Lung (tissue), 12 donors: ENCODE measurements around the gene PRKN. TPM values are rescaled to one million over a fixed set of nuclear protein-coding genes. Genes with fewer than 3 reads are reported as not detected.
A peak's percentile ranks its signal among the peaks of the same experiment; 100 is the strongest.

Experiments
- ATAC-seq: fragments of 200-7000 bp; cut with Tn5 transposase; one replicate; pipeline ENCODE4 v1.9.1; 2020; ENCODE audit warnings: moderate number of reproducible peaks; ENCODE audit not compliant: insufficient read depth, low FRiP score
- DNase-seq, 3 donors: peaks; one replicate each; pipeline ENCODE4 v3.0.0-alpha.2; 2013 to 2017
- H3K27ac ChIP-seq, 2 donors: one replicate each; pipeline ENCODE4 v1.5.1; 2013; ENCODE audit warnings: mild to moderate bottlenecking in 2 of 2, moderate library complexity in 2 of 2, control low read depth in 1 of 2, inconsistent platforms in 1 of 2, low read depth in 1 of 2, low read length in 1 of 2
- H3K27me3 ChIP-seq, 3 donors: one replicate each; pipeline ENCODE4 v1.5.1; 2013; ENCODE audit warnings: low read length in 2 of 3; ENCODE audit not compliant: control insufficient read depth in 3 of 3, insufficient read depth in 3 of 3
- H3K36me3 ChIP-seq, 4 donors: one replicate each; pipeline ENCODE4 v1.5.1; 2013; ENCODE audit warnings: low read length in 4 of 4, mild to moderate bottlenecking in 1 of 4, moderate library complexity in 1 of 4; ENCODE audit not compliant: control insufficient read depth in 4 of 4, insufficient read depth in 4 of 4
- H3K4me1 ChIP-seq, 5 donors: one replicate each; pipeline ENCODE4 v1.5.1; 2013; ENCODE audit warnings: low read length in 5 of 5, mild to moderate bottlenecking in 2 of 5, moderate library complexity in 1 of 5; ENCODE audit not compliant: control insufficient read depth in 5 of 5, insufficient read depth in 5 of 5
- H3K4me3 ChIP-seq: one replicate; pipeline ENCODE4 v1.5.1; 2013; ENCODE audit warnings: mild to moderate bottlenecking, control low read depth, moderate library complexity
- H3K9ac ChIP-seq, 2 donors: one replicate each; pipeline ENCODE4 v1.5.1; 2013; ENCODE audit warnings: low read length in 2 of 2, control low read depth in 1 of 2; ENCODE audit not compliant: insufficient read depth in 1 of 2
- H3K9me3 ChIP-seq, 4 donors: one replicate each; pipeline ENCODE4 v1.5.1; 2013; ENCODE audit warnings: low read length in 3 of 4, mild to moderate bottlenecking in 1 of 4, moderate library complexity in 1 of 4; ENCODE audit not compliant: control insufficient read depth in 4 of 4, insufficient read depth in 3 of 4
- CTCF ChIP-seq: IDR thresholded peaks from 2 replicates; pipeline ENCODE4 v1.5.1; 2012; ENCODE audit warnings: mild to moderate bottlenecking; ENCODE audit errors: control extremely low read depth, extremely low read depth
- WGBS, 2 donors: extraction: QIAGEN DNeasy Blood & Tissue Kit; methylation state at CpG; one replicate each; pipeline ENCODE4 v1.1.7; 2013; 5-methylcytosine and 5-hydroxymethylcytosine counted together
- polyA plus RNA-seq, 2 donors: library from polyadenylated mRNA; stranded (reverse); fragments of 200-250 nt; gene quantifications; one replicate each; pipeline ENCODE4 v1.2.1, GENCODE V29; 2013
- total RNA-seq, 2 donors: library from RNA; depleted of rRNA in 1 of 2; stranded (reverse); fragments of >200 nt in 1 of 2; gene quantifications; one replicate each; pipeline ENCODE4 v1.2.1, GENCODE V29; 2014 to 2021
- donor health status: control.
- donor health status: control.
- donor health status: Bipolar disorder and iron deficiency.
- donor health status: healthy.
- donor health status: DM: yes; HTN: yes; CAD: no.

The PRKN gene
- total and polyA plus RNA-seq, 4 donors: 0.27 to 11.2 (median 3.1) TPM

- ATAC-seq (no peak), DNase-seq (no peak)
- 82 to 87% methylated on average over 5 of the region's 5 CpGs for WGBS, 2 donors
- no peaks in the 10 kb centered on the region for H3K27me3 ChIP-seq
- no peaks in the 10 kb centered on the region for H3K9me3 ChIP-seq
- H3K4me1 ChIP-seq: peaks cover 0 to 17% (median 0%) of the 10 kb centered on the region in 5 donors
- no peak overlapping the region for H3K4me3 ChIP-seq
- no peak overlapping the region for H3K9ac ChIP-seq
- no peak for TF ChIP-seq CTCF
- H3K27ac ChIP-seq: no peak overlapping the region
- H3K36me3 ChIP-seq: no peaks in the 10 kb centered on the region
Observed at GRCh38 chr6:162685586-162685985, 42.0 kb downstream of the PRKN start.

DNA sequence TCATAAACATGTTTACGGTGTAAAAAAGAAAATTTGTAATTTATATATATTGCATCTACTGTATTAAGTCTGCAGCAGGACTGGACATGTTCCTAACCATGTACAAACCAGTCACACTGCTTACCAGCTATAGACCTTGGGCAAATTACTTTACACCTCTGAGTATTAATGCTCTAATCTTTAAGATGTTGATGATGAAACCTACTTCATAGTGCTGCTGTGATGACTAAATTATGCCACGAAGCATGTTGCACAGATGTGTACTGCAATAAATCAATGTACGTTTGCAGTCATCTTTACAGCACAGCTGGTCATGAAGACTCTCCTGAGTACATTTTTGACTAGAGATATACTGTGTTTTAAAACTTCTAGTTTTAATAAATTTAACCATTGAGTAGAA is 42.6 kb downstream of the PRKN start:
- TF ChIP-seq CTCF: no peak
- no peak overlapping the region for H3K27ac ChIP-seq
- H3K36me3 ChIP-seq: no peaks in the 10 kb centered on the region
- H3K27me3 ChIP-seq: no peaks in the 10 kb centered on the region
- DNase-seq (no peak), ATAC-seq (no peak)
- WGBS, 2 donors: 82 to 87% methylated on average over 3 of the region's 3 CpGs
- no peaks in the 10 kb centered on the region for H3K9me3 ChIP-seq
- no peak overlapping the region for H3K9ac ChIP-seq
- no peak overlapping the region for H3K4me3 ChIP-seq
- H3K4me1 ChIP-seq: peaks cover 0 to 17% (median 0%) of the 10 kb centered on the region in 5 donors

DNA sequence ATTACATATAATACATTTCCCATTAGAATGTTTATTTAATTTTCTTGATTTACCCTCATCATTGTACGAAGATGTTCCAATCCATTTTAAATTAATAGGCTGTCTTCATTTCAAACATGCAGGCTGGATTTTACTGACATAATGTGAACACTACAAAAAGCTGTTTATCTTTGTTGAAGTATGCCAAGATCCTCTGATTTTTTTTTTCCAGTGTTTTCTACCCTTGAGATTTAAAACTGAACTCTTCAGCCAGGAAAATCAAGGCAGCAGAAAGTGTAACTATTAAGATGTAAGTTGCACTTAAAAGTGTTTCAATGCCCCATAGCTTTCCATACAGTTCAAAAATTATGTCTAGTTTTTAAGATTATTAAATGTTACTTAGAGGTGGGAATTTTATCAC is 43.5 kb downstream of the PRKN start:
- no peak overlapping the region for H3K27ac ChIP-seq
- no peaks in the 10 kb centered on the region for H3K36me3 ChIP-seq
- DNase-seq (peak in 1 of 3 donors; percentile 19), ATAC-seq (no peak)
- WGBS, 2 donors: 57 to 64% methylated on average over 1 of the region's 1 CpG
- H3K9ac ChIP-seq: no peak overlapping the region
- no peaks in the 10 kb centered on the region for H3K27me3 ChIP-seq
- H3K4me3 ChIP-seq: no peak overlapping the region
- no peaks in the 10 kb centered on the region for H3K9me3 ChIP-seq
- H3K4me1 ChIP-seq: peaks cover 0 to 17% (median 0%) of the 10 kb centered on the region in 5 donors
- TF ChIP-seq CTCF: no peak

- Histone ChIP-seq H3K4me3 (no peak overlapping the region), H3K9me3 (no peaks in the 10 kb centered on the region), H3K9ac (no peak overlapping the region), H3K36me3 (no peaks in the 10 kb centered on the region), H3K27me3 (no peaks in the 10 kb centered on the region), H3K4me1 (peaks cover 0 to 17% (median 0%) of the 10 kb centered on the region in 5 donors), H3K27ac (no peak overlapping the region)
- ATAC-seq (no peak), DNase-seq (peak in 2 of 3 donors; percentile 49 to 59)
- no peak for TF ChIP-seq CTCF
- 71 to 89% methylated on average over 4 of the region's 4 CpGs for WGBS, 2 donors
Observed at GRCh38 chr6:162683135-162683534, 44.4 kb downstream of the PRKN start.
